Endothelial cell of umbilical vein (primary cell): ENCODE measurements around the gene TPP2. TPM values are rescaled to one million over a fixed set of nuclear protein-coding genes. Genes with fewer than 3 reads are reported as not detected.

ENCODE experiments used
- BruUV-seq: library from RNA; stranded (reverse); fragments of 400-500 nt; replicated peaks from 2 replicates; lab custom pipeline; 2021; lab: Mats Ljungman, UMichigan
- CTCF ChIA-PET: fragments of 300-600, 350-600 bp; sonication (Branson Sonifier 250); formaldehyde crosslinking; loops from one replicate; lab custom pipeline; 2021; ENCODE audit warnings: antibody characterized with exemption, inconsistent platforms; lab: Charles Lee
- POLR2A ChIA-PET: fragments of 300-600, 350-600 bp; sonication (Branson Sonifier 250); formaldehyde crosslinking; loops from one replicate; lab custom pipeline; 2021; ENCODE audit warnings: antibody characterized with exemption, inconsistent platforms; lab: Charles Lee
- DNase-seq: peaks from one replicate; pipeline ENCODE4 v3.0.0-alpha.2; 2011; ENCODE audit warnings: low read depth, low spot score
- FAIRE-seq: peaks from 2 replicates; lab custom pipeline; 2011; peaks lifted over from hg19 to GRCh38; lab: Jason Lieb, UNC
- H2AFZ ChIP-seq: 2 replicates; pipeline ENCODE4 v1.6.0; 2012; ENCODE audit warnings: low read depth, low read length, control low read depth, inconsistent platforms
- H3K27ac ChIP-seq: 2 replicates; pipeline ENCODE4 v1.5.1; 2011; ENCODE audit warnings: low read depth, mild to moderate bottlenecking, control low read depth, low read length, moderate library complexity; ENCODE audit not compliant: insufficient read depth
- H3K27me3 ChIP-seq, 2 experiments: 2 replicates each; pipeline versions ENCODE4 v1.6.0 to v1.6.1; 2011; ENCODE audit warnings: low read length in 2 of 2, mixed read lengths in 1 of 2; ENCODE audit not compliant: control insufficient read depth in 2 of 2, insufficient read depth in 2 of 2
- H3K36me3 ChIP-seq, 2 experiments: 2 replicates in 1 of 2; 3 replicates in 1 of 2; pipeline ENCODE4 v1.5.1; 2011; ENCODE audit warnings: low read length in 2 of 2, mild to moderate bottlenecking in 1 of 2, moderate library complexity in 1 of 2; ENCODE audit not compliant: control insufficient read depth in 2 of 2, insufficient read depth in 2 of 2; ENCODE audit errors: extremely low read depth in 1 of 2
- H3K4me1 ChIP-seq: 3 replicates; pipeline ENCODE4 v1.5.1; 2011; ENCODE audit warnings: mild to moderate bottlenecking, low read length; ENCODE audit not compliant: control insufficient read depth, insufficient read depth; ENCODE audit errors: extremely low read depth
- H3K4me2 ChIP-seq: 2 replicates; pipeline ENCODE4 v1.6.1; 2011; ENCODE audit warnings: low read length, control low read depth, mixed read lengths; ENCODE audit not compliant: insufficient read depth
- H3K4me3 ChIP-seq, 3 experiments: fragments of 200-600 bp in 1 of 3; sonication (generic), shearing (Covaris generic) in 1 of 3; replicated peaks in 1 of 3; 2 replicates each; pipeline ENCODE4 v1.5.1; 2011 to 2016; ENCODE audit warnings: control low read depth in 3 of 3, low read length in 3 of 3, mild to moderate bottlenecking in 2 of 3, inconsistent platforms in 1 of 3, low read depth in 1 of 3, moderate library complexity in 1 of 3; ENCODE audit not compliant: insufficient read depth in 1 of 3
- H3K79me2 ChIP-seq: 2 replicates; pipeline ENCODE4 v1.6.0; 2012; ENCODE audit warnings: low read length, inconsistent platforms; ENCODE audit not compliant: control insufficient read depth, insufficient read depth
- H3K9ac ChIP-seq: replicated peaks from 2 replicates; pipeline ENCODE3; 2011; ENCODE audit warnings: low read length, control low read depth; ENCODE audit not compliant: insufficient read depth; ENCODE audit errors: extremely low read depth
- H3K9me1 ChIP-seq: replicated peaks from 3 replicates; pipeline ENCODE4 v1.6.0; 2011; ENCODE audit warnings: mild to moderate bottlenecking, low read length; ENCODE audit not compliant: control insufficient read depth, insufficient read depth; ENCODE audit errors: extremely low read depth
- H3K9me3 ChIP-seq: replicated peaks from 2 replicates; pipeline ENCODE4 v1.5.1; 2012; ENCODE audit warnings: low read length, inconsistent platforms; ENCODE audit not compliant: control insufficient read depth, insufficient read depth
- H4K20me1 ChIP-seq: replicated peaks from 2 replicates; pipeline ENCODE3; 2011; ENCODE audit warnings: mild to moderate bottlenecking, low read length; ENCODE audit not compliant: control insufficient read depth, insufficient read depth; ENCODE audit errors: extremely low read depth
- CTCF ChIP-seq, 2 donors: IDR thresholded peaks; 1 replicate in 1 of 2; 2 replicates in 1 of 2; pipeline ENCODE4 v1.5.1; 2011; ENCODE audit warnings: low read length in 2 of 2, mild to moderate bottlenecking in 2 of 2, moderate library complexity in 2 of 2, control low read depth in 1 of 2, inconsistent platforms in 1 of 2, low read depth in 1 of 2; ENCODE audit not compliant: insufficient read depth in 1 of 2; ENCODE audit errors: extremely low read depth in 1 of 2
- EZH2 ChIP-seq: IDR thresholded peaks from 2 replicates; pipeline ENCODE4 v1.6.1; 2012; ENCODE audit warnings: borderline replicate concordance, low read depth, mild to moderate bottlenecking, moderate library complexity, low read length, inconsistent platforms; ENCODE audit not compliant: severe bottlenecking
- FOS ChIP-seq: IDR thresholded peaks from 2 replicates; pipeline ENCODE4 v1.6.1; 2011; ENCODE audit warnings: mild to moderate bottlenecking, low read length, moderate library complexity, borderline replicate concordance; ENCODE audit not compliant: insufficient read depth
- GATA2 ChIP-seq: IDR thresholded peaks from 2 replicates; pipeline ENCODE4 v1.7.0; 2011; ENCODE audit warnings: low read depth, mild to moderate bottlenecking, moderate library complexity, mixed read lengths, low read length; ENCODE audit not compliant: insufficient read length, insufficient read depth
- JUN ChIP-seq: IDR thresholded peaks from 2 replicates; pipeline ENCODE4 v1.6.1; 2011; ENCODE audit warnings: borderline replicate concordance, low read depth; ENCODE audit not compliant: insufficient read length, insufficient read depth
- MAX ChIP-seq: IDR thresholded peaks from 2 replicates; pipeline ENCODE4 v1.6.1; 2011; ENCODE audit not compliant: insufficient read depth, insufficient read length
- MYC ChIP-seq: IDR thresholded peaks from one replicate; pipeline ENCODE4 v1.6.1; 2011; ENCODE audit warnings: mild to moderate bottlenecking, low read depth, low read length
- POLR2A ChIP-seq: IDR thresholded peaks from 2 replicates; pipeline ENCODE4 v1.6.1; 2012; ENCODE audit warnings: low read depth, mild to moderate bottlenecking, control low read depth, low read length
- POLR2AphosphoS5 ChIP-seq: IDR thresholded peaks from 2 replicates; pipeline ENCODE4 v1.6.1; 2012; ENCODE audit warnings: low read depth, mild to moderate bottlenecking, control low read depth, low read length, moderate library complexity; ENCODE audit not compliant: insufficient read depth
- dilution Hi-C: fragments of 300-500 bp; cut with MboI; formaldehyde crosslinking; loops from one replicate; pipeline ENCODE4 v1.15.0; 2019; ENCODE audit warnings: low sequenced_read_pairs; ENCODE audit not compliant: extremely low pct_ligation_motif_present
- intact Hi-C: fragments of 100-400 bp; cut with micrococcal nuclease; formaldehyde crosslinking; loops from one replicate; pipeline ENCODE4 v1.10.0; 2022
- polyA plus RNA-seq, 4 experiments: library from polyadenylated mRNA; depleted of rRNA in 3 of 4; stranded (reverse) in 3 of 4; unstranded in 1 of 4; fragments of >200 nt; gene quantifications; 2 replicates each; pipeline versions ENCODE4 v1.2.1 to v1.2.3, GENCODE V29; 2011 to 2012; ENCODE audit warnings: missing spikeins in 1 of 4
- total RNA-seq: library from RNA; stranded (reverse); gene quantifications from 2 replicates; pipeline ENCODE4 v1.2.3, GENCODE V29; 2021

Gene TPP2
- total and polyA plus RNA-seq, 2 donors (not counting 3 experiments of a cell fraction or from before 2014, with no cell fraction given) = 11.5 to 46.7 TPM

- DNase-seq = no peak
- H3K4me1 ChIP-seq = no peaks in the 10 kb centered on the region
- H3K27ac ChIP-seq = no peak overlapping the region
- H2AFZ ChIP-seq = no peak overlapping the region
- H3K4me2 ChIP-seq = no peak overlapping the region
- intact Hi-C loops = no loop called here
- H3K27me3 ChIP-seq = no peaks in the 10 kb centered on the region
- POLR2A ChIA-PET = no interaction called here
- no peak overlapping the region for H3K4me3 ChIP-seq
- H4K20me1 ChIP-seq = no peaks in the 10 kb centered on the region
- H3K9me3 ChIP-seq = no peaks in the 10 kb centered on the region
- H3K9me1 ChIP-seq = no peaks in the 10 kb centered on the region
- no peak overlapping the region for H3K9ac ChIP-seq
- FAIRE-seq = no peak
- CTCF ChIA-PET = interaction anchor here (0.7 to 1.5 kb wide), 3 partner anchors 24 to 66 kb away, joined by 3 to 7 read pairs (median 3); no protein-coding TSS in a partner anchor
- H3K36me3 ChIP-seq = peaks cover 7% of the 10 kb centered on the region in 2 experiments
- TF ChIP-seq MYC (no peak), POLR2AphosphoS5 (no peak), JUN (no peak), MAX (no peak), EZH2 (no peak), FOS (no peak), GATA2 (no peak), POLR2A (no peak), CTCF (IDR thresholded peaks at IDR 0.05; ENCODE audit: extremely low read depth in 1 of 2, insufficient read depth in 1 of 2, low read depth in 1 of 2, low read length in 2 of 2) (no peak)
- no TSS peak for BruUV-seq
- dilution Hi-C loops = no loop called here
- H3K79me2 ChIP-seq = no peaks in the 10 kb centered on the region
These were observed 62.5 kb downstream of the TPP2 start for GRCh38 chr13:102659168-102659713.
